Panc1 (cell line): Measurements from ENCODE around the gene DOK6.

Experiments used
- POLR2AphosphoS5 ChIP-seq: IDR thresholded peaks from 2 replicates; pipeline ENCODE4 v1.6.1; 2012; ENCODE audit warnings: mild to moderate bottlenecking, low read depth, low read length, moderate library complexity
- REST ChIP-seq, 2 experiments: IDR thresholded peaks; 2 replicates each; pipeline ENCODE4 v1.6.1; 2011 to 2012; ENCODE audit warnings: low read depth in 2 of 2, control low read depth in 1 of 2, low read length in 1 of 2, mild to moderate bottlenecking in 1 of 2, moderate library complexity in 1 of 2; ENCODE audit not compliant: insufficient read depth in 1 of 2
- SIN3A ChIP-seq: IDR thresholded peaks from 2 replicates; pipeline ENCODE4 v1.6.1; 2012; ENCODE audit warnings: low read depth, mild to moderate bottlenecking, low read length, moderate library complexity, borderline replicate concordance; ENCODE audit not compliant: insufficient read depth
- TCF7L2 ChIP-seq: IDR thresholded peaks from 2 replicates; pipeline ENCODE4 v1.6.1; 2011; ENCODE audit warnings: mild to moderate bottlenecking, low read depth, low read length, inconsistent platforms
- TF ChIP-seq, protein P1 (sequence below): fragments of 450-650 bp; IDR thresholded peaks from 2 replicates; pipeline ENCODE4 v1.5.1; 2017; ENCODE audit warnings: mild to moderate bottlenecking

DNA sequence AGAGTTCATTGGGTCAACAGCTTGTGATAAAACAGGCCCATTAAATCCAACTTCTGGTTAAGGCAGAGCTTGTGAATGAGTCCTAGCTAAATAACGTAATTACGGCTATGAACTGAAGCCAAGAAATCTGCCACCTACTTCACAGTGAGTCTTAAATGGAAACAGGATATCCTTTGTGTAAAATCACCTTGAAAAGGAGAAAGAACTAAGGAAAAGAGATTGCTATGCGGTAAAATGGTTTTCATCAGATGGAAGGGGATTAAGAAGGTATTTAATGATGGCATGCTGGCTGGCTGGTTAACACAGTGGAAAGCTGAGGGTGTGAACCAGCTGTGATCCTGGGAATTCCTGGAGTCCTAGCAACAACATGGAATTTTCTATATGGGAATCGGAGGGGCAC, 156.6 kb downstream of the DOK6 start:
- TF ChIP-seq, protein P1, sequence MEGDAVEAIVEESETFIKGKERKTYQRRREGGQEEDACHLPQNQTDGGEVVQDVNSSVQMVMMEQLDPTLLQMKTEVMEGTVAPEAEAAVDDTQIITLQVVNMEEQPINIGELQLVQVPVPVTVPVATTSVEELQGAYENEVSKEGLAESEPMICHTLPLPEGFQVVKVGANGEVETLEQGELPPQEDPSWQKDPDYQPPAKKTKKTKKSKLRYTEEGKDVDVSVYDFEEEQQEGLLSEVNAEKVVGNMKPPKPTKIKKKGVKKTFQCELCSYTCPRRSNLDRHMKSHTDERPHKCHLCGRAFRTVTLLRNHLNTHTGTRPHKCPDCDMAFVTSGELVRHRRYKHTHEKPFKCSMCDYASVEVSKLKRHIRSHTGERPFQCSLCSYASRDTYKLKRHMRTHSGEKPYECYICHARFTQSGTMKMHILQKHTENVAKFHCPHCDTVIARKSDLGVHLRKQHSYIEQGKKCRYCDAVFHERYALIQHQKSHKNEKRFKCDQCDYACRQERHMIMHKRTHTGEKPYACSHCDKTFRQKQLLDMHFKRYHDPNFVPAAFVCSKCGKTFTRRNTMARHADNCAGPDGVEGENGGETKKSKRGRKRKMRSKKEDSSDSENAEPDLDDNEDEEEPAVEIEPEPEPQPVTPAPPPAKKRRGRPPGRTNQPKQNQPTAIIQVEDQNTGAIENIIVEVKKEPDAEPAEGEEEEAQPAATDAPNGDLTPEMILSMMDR = no peak
- TF ChIP-seq POLR2AphosphoS5 (no peak), REST (IDR thresholded peaks at IDR 0.05; ENCODE audit: insufficient read depth in 1 of 2, low read depth in 2 of 2, low read length in 1 of 2) (no peak), SIN3A (no peak), TCF7L2 (no peak)
